Sigmoid colon (tissue), 7 donors: ENCODE results near the gene C11orf21. TPM values are rescaled to one million over a fixed set of nuclear protein-coding genes. Genes with fewer than 3 reads are reported as not detected.
A peak's percentile ranks its signal among the peaks of the same experiment; 100 is the strongest.

Experiments
- DNase-seq: peaks from one replicate; pipeline ENCODE4 v3.0.0-alpha.2; 2019
- H3K27ac ChIP-seq, 4 donors: fragments of 200-600 bp; sonication (generic); one replicate each; pipeline ENCODE4 v1.5.1; 2016 to 2019; ENCODE audit warnings: mild to moderate bottlenecking in 1 of 4
- H3K27me3 ChIP-seq, 3 donors: fragments of 200-600 bp; sonication (generic); one replicate each; pipeline ENCODE4 v1.5.1; 2019; ENCODE audit warnings: mild to moderate bottlenecking in 1 of 3
- H3K36me3 ChIP-seq, 4 donors: fragments of 200-600 bp; sonication (generic); one replicate each; pipeline ENCODE4 v1.5.1; 2016 to 2019
- H3K4me1 ChIP-seq, 4 donors: fragments of 200-600 bp; sonication (generic); one replicate each; pipeline ENCODE4 v1.5.1; 2017 to 2019
- H3K4me3 ChIP-seq, 4 donors: fragments of 200-600 bp; sonication (generic); one replicate each; pipeline ENCODE4 v1.5.1; 2017 to 2019; ENCODE audit warnings: mild to moderate bottlenecking in 2 of 4, moderate library complexity in 1 of 4
- H3K9me3 ChIP-seq, 4 donors: fragments of 200-600 bp in 3 of 4; sonication (generic) in 3 of 4; one replicate each; pipeline versions ENCODE4 v1.5.1 to v1.6.1; 2013 to 2019
- CTCF ChIP-seq, 4 experiments: fragments of 450-650 bp in 3 of 4; fragments of 200-600 bp in 1 of 4; IDR thresholded peaks; one replicate each; pipeline ENCODE4 v1.5.1; 2016 to 2019; ENCODE audit warnings: antibody characterized with exemption in 4 of 4, mild to moderate bottlenecking in 3 of 4, moderate library complexity in 2 of 4
- EP300 ChIP-seq, 4 donors: sonication (generic); formaldehyde crosslinking; IDR thresholded peaks; one replicate each; pipeline ENCODE4 v1.6.1; 2017; ENCODE audit warnings: antibody characterized with exemption in 4 of 4
- POLR2A ChIP-seq, 2 donors: fragments of 450-650 bp; IDR thresholded peaks; one replicate each; pipeline ENCODE4 v1.6.1; 2016; ENCODE audit warnings: antibody characterized with exemption in 2 of 2, mild to moderate bottlenecking in 2 of 2, moderate library complexity in 2 of 2
- POLR2AphosphoS5 ChIP-seq, 4 donors: sonication (generic); formaldehyde crosslinking; IDR thresholded peaks; one replicate each; pipeline ENCODE4 v1.6.1; 2017; ENCODE audit warnings: antibody characterized with exemption in 4 of 4
- WGBS, 2 donors: extraction: QIAGEN DNeasy Blood & Tissue Kit; methylation state at CpG; one replicate each; pipeline ENCODE4 v1.1.7; 2013; 5-methylcytosine and 5-hydroxymethylcytosine counted together
- intact Hi-C: fragments of 100-400 bp; cut with DNase I; formaldehyde crosslinking; loops from one replicate; pipeline ENCODE4 v1.15.1; 2023
- polyA plus RNA-seq, 3 donors: library from polyadenylated mRNA; stranded (reverse); fragments of 200-250 nt; gene quantifications; one replicate each; pipeline ENCODE4 v1.2.3, GENCODE V29; 2013
- total RNA-seq, 4 donors: library from RNA; depleted of rRNA; stranded (reverse); fragments of >200 nt; gene quantifications; one replicate each; pipeline ENCODE4 v1.1.0, GENCODE V29; 2016
- donor health status: healthy with polysubstance abuse.
- donor health status: Bipolar disorder and iron deficiency.
- donor health status: healthy.

The C11orf21 gene
- total and polyA plus RNA-seq, 7 donors: 0.68 to 6.2 (median 0.71) TPM; not detected in 4

GRCh38 chr11:2298795-2299761 lies 2.6 kb downstream of the C11orf21 start:
- no peak overlapping the region for H3K4me3 ChIP-seq
- no peak for DNase-seq
- H3K9me3 ChIP-seq: no peaks in the 10 kb centered on the region
- WGBS, 2 donors: 37 to 66% methylated on average over 18 of the region's 18 CpGs
- intact Hi-C loops: no loop called here
- H3K27me3 ChIP-seq: no peaks in the 10 kb centered on the region
- H3K27ac ChIP-seq: no peak overlapping the region
- peaks cover 0 to 24% (median 18%) of the 10 kb centered on the region in 4 donors for H3K4me1 ChIP-seq
- H3K36me3 ChIP-seq: no peaks in the 10 kb centered on the region
- TF ChIP-seq POLR2A (IDR thresholded peaks at IDR 0.05): no peak
- no peak for TF ChIP-seq CTCF (IDR thresholded peaks at IDR 0.05)
- TF ChIP-seq POLR2AphosphoS5 (IDR thresholded peaks at IDR 0.05): no peak
- no peak for TF ChIP-seq EP300 (IDR thresholded peaks at IDR 0.05)

DNA sequence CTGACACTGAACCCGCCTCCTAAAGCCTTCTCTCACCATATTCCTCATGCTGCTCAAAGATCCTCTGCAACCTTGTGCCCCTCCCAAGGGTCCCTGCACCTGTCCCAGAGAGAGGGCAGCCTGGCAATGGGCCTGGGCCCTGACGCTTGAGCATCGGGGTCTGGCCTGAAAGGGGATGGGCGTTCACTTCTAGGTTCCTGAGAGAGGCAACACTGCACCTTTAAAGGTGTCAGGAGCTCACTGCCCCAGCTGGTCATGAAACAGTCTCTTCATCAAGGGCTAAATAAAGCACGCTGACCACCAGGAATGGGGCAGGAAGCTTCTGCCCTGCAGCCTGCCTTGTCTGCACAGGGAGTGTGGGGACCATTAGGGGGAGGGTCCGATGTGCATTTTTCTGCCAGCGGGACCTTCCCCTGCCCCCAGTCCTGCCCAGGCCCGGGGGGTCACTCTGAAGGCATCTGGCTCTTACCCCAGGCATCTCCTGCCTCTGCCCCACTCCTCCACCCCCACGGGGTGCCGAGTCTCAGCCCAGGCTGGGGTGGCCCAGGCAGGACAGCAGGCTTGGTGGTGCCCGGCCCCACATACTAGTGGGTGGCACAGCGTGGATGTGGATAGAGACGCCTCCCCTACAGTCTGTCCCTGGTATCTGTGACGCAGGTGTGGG lies 3.5 kb downstream of the C11orf21 start:
- H3K4me1 ChIP-seq: peaks cover 0 to 16% (median 11%) of the 10 kb centered on the region in 4 donors
- H3K27ac ChIP-seq: no peak overlapping the region
- intact Hi-C loops: no loop called here
- 82 to 88% methylated on average over 14 of the region's 14 CpGs for WGBS, 2 donors
- H3K4me3 ChIP-seq: no peak overlapping the region
- no peaks in the 10 kb centered on the region for H3K27me3 ChIP-seq
- TF ChIP-seq POLR2AphosphoS5 (IDR thresholded peaks at IDR 0.05): no peak
- DNase-seq: peak; percentile 37
- no peaks in the 10 kb centered on the region for H3K9me3 ChIP-seq
- no peaks in the 10 kb centered on the region for H3K36me3 ChIP-seq

GRCh38 chr11:2297623-2298030 lies 4.1 kb downstream of the C11orf21 start:
- peaks cover 0 to 9% (median 5%) of the 10 kb centered on the region in 4 donors for H3K4me1 ChIP-seq
- intact Hi-C loops: no loop called here
- no peaks in the 10 kb centered on the region for H3K9me3 ChIP-seq
- WGBS, 2 donors: 59 to 71% methylated on average over 1 of the region's 1 CpG
- no peak overlapping the region for H3K27ac ChIP-seq
- TF ChIP-seq POLR2A (IDR thresholded peaks at IDR 0.05) (no peak), CTCF (IDR thresholded peaks at IDR 0.05) (no peak), POLR2AphosphoS5 (IDR thresholded peaks at IDR 0.05) (no peak), EP300 (IDR thresholded peaks at IDR 0.05) (no peak)
- H3K4me3 ChIP-seq: no peak overlapping the region
- H3K27me3 ChIP-seq: no peaks in the 10 kb centered on the region
- H3K36me3 ChIP-seq: no peaks in the 10 kb centered on the region
- DNase-seq: no peak

DNA sequence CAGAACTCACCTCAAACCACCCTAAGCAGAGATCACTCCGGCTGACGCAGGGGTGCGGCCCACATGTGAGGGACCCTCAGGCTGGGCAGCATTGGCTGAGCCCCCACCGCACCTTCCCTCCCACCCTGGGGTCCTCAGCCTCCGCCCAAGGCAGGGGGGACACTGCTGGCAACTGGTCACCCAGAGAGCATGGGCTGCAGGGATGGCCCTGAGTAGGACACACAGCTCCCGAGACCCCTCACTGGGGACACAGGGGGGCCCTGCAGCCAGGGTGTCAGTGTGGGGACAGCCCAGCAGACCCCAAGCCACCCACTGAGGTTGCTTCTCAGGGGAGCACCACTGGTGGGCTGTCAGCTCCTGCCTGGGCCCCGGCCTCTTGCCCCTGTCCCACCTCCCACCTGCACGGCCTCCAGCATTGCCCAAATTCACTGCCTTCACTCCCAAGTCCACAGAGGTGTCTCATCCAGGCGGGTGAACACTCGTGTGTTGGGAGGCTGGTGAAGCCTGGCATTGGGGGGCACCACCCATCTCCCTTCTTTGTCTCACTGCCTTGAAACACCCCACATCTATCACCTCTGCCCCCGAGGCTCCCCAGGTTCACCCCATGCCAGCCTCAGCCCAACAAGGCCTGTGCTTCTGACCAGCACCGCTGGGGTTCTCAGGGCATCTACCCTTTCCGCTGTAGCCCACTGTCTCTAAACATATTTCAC lies 4.7 kb downstream of the C11orf21 start:
- intact Hi-C loops: no loop called here
- 90 to 93% methylated on average over 13 of the region's 13 CpGs for WGBS, 2 donors

DNA sequence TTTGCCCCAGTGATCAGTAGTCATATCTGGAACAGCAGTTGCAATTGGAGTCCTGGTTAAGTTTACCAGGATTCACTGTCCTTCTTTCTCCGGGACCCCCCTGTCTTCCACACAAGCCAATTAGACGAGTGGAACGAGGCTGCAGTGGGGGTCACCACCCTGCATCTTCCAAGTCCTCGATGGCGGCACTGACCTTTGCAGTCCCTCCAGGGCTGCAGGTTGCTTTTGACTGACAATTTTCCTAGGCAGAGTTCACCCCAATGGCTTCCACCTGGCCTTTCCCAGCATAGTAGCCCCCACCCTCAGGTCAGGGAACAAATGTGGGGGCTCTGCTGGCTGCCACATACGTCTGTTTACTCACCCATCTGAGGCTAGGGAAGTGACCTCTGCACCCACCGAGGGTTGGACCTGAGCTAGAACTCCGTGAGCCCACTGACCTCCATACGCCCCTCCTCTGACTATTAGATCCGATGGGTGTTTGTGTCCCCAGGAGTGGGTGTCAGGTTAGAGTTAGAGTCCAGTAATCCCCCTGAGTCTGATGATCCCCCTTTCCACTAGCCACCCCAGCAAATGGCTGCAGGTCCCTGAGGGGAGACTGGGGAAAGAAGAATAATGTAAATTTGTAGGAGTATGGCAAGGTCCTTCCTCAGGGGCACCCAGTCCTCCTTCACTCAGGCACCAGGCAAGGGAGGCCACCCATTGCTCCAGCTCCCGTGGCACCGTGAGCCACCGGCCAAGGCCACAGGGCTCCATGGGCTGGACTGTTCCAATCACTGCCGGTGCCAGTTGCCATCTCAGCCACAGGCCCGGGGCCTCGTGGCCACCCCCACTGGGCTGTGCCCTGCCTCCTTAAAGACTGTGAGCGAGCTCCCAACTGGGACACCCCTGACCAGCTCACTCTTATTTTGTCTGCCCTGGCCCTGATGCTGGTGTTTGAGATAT lies 5.5 kb downstream of the C11orf21 start:
- Histone ChIP-seq H3K27me3 (no peaks in the 10 kb centered on the region), H3K4me3 (no peak overlapping the region), H3K27ac (no peak overlapping the region), H3K36me3 (no peaks in the 10 kb centered on the region), H3K4me1 (no peaks in the 10 kb centered on the region), H3K9me3 (no peaks in the 10 kb centered on the region)
- peak; percentile 28 for DNase-seq
- 92 to 93% methylated on average over 17 of the region's 17 CpGs for WGBS, 2 donors
- TF ChIP-seq EP300 (IDR thresholded peaks at IDR 0.05) (no peak), POLR2AphosphoS5 (IDR thresholded peaks at IDR 0.05) (no peak)
- intact Hi-C loops: no loop called here

More for the DNA sequence above, 4.7 kb downstream of the C11orf21 start:
- no peaks in the 10 kb centered on the region for H3K9me3 ChIP-seq
- no peaks in the 10 kb centered on the region for H3K36me3 ChIP-seq
- no peak overlapping the region for H3K27ac ChIP-seq
- peak; percentile 62 for DNase-seq
- no peaks in the 10 kb centered on the region for H3K27me3 ChIP-seq
- no peak overlapping the region for H3K4me3 ChIP-seq
- H3K4me1 ChIP-seq: peaks cover 0 to 4% (median 2%) of the 10 kb centered on the region in 4 donors
- TF ChIP-seq EP300 (IDR thresholded peaks at IDR 0.05): no peak
- no peak for TF ChIP-seq POLR2AphosphoS5 (IDR thresholded peaks at IDR 0.05)
- TF ChIP-seq POLR2A (IDR thresholded peaks at IDR 0.05): no peak
